GM23248 (cell line): ENCODE data around the gene ABCB11.

ENCODE experiments used
- EZH2 ChIP-seq: fragments of 200-600 bp; sonication (generic); IDR thresholded peaks from 2 replicates; pipeline ENCODE4 v1.6.1; 2018; ENCODE audit warnings: antibody characterized with exemption, mild to moderate bottlenecking; ENCODE audit not compliant: insufficient read depth, poor library complexity, severe bottlenecking
- EZH2phosphoT487 ChIP-seq: fragments of 200-600 bp; sonication (generic); IDR thresholded peaks from 2 replicates; pipeline ENCODE4 v1.6.1; 2018; ENCODE audit warnings: antibody characterized with exemption, moderate library complexity, mild to moderate bottlenecking, low read depth; ENCODE audit not compliant: insufficient read depth

- no peak for TF ChIP-seq EZH2
- TF ChIP-seq EZH2phosphoT487 = no peak
Measured at GRCh38 chr2:168971261-168971660, 59.9 kb downstream of the ABCB11 start.
